K562 (cell line): ENCODE results near the gene GGCT. TPM values are rescaled to one million over a fixed set of nuclear protein-coding genes. Genes with fewer than 3 reads are reported as not detected.

ENCODE experiments used
- ATAC-seq: fragments of 200-7000 bp; cut with Tn5 transposase; 3 replicates; pipeline ENCODE4 v1.9.1; 2020; ENCODE audit warnings: moderate library complexity
- BruUV-seq: library from RNA; stranded (reverse); fragments of 400-500 nt; replicated peaks from 2 replicates; lab custom pipeline; 2021; lab: Mats Ljungman, UMichigan
- CTCF ChIA-PET: fragments of 300-600 bp; formaldehyde crosslinking; extraction: SDS; loops from one replicate; lab custom pipeline; 2021; ENCODE audit warnings: low intra/inter-chr PET ratio; lab: Yijun Ruan, JAX
- POLR2A ChIA-PET: fragments of 300-600, 350-650 bp; sonication (Branson Sonifier 250); formaldehyde crosslinking; extraction: SDS; loops from one replicate; lab custom pipeline; 2021; ENCODE audit warnings: antibody characterized with exemption, inconsistent platforms; lab: Yijun Ruan, JAX
- DNase-seq, 4 experiments: peaks; one replicate each; pipeline versions ENCODE4 v3.0.0 to v3.0.0-alpha.2; 2011 to 2018; ENCODE audit warnings: low spot score in 3 of 4, mixed read lengths in 3 of 4; ENCODE audit errors: extremely low read depth in 1 of 4
- FAIRE-seq: peaks from 2 replicates; lab custom pipeline; 2011; peaks lifted over from hg19 to GRCh38; lab: Jason Lieb, UNC
- H2AFZ ChIP-seq: 2 replicates; pipeline ENCODE4 v1.6.0; 2011; ENCODE audit warnings: low read depth, low read length, control low read depth, inconsistent platforms
- H3K27ac ChIP-seq: fragments of 200-600 bp; 3 replicates; pipeline ENCODE4 v1.8.0; 2011; ENCODE audit warnings: low read depth, mild to moderate bottlenecking, control low read depth, inconsistent platforms, low read length, moderate library complexity, mixed read lengths; ENCODE audit errors: extremely low read depth
- H3K27me3 ChIP-seq, 2 experiments: fragments of 300-600 bp in 1 of 2; 2 replicates in 1 of 2; 3 replicates in 1 of 2; pipeline versions ENCODE4 v1.6.0 to v1.8.0; 2011; ENCODE audit warnings: inconsistent platforms in 2 of 2, low read length in 2 of 2, mild to moderate bottlenecking in 1 of 2, mixed read lengths in 1 of 2, moderate library complexity in 1 of 2; ENCODE audit not compliant: control insufficient read depth in 2 of 2, insufficient read depth in 2 of 2
- H3K36me3 ChIP-seq: fragments of 300-600 bp; 3 replicates; pipeline ENCODE4 v1.8.0; 2011; ENCODE audit warnings: mild to moderate bottlenecking, low read length, inconsistent platforms; ENCODE audit not compliant: control insufficient read depth, insufficient read depth
- H3K4me1 ChIP-seq, 2 experiments: fragments of 200-600 bp in 1 of 2; replicated peaks in 1 of 2; 2 replicates in 1 of 2; 3 replicates in 1 of 2; pipeline versions ENCODE4 v1.5.1 to v1.8.0; 2011; ENCODE audit warnings: inconsistent platforms in 2 of 2, low read length in 2 of 2, mild to moderate bottlenecking in 1 of 2, mixed read lengths in 1 of 2, moderate library complexity in 1 of 2; ENCODE audit not compliant: control insufficient read depth in 2 of 2, insufficient read depth in 2 of 2
- H3K4me2 ChIP-seq: 2 replicates; pipeline ENCODE4 v1.6.1; 2011; ENCODE audit warnings: low read length, control low read depth, inconsistent platforms, mixed read lengths; ENCODE audit not compliant: insufficient read depth
- H3K4me3 ChIP-seq: fragments of 200-600 bp; sonication (generic), shearing (Covaris generic); 2 replicates; pipeline ENCODE4 v1.5.1; 2016; ENCODE audit warnings: control low read depth, inconsistent platforms
- H3K79me2 ChIP-seq: fragments of 200-600 bp; 3 replicates; pipeline ENCODE4 v1.8.0; 2011; ENCODE audit warnings: low read length, inconsistent platforms; ENCODE audit not compliant: control insufficient read depth, insufficient read depth
- H3K9ac ChIP-seq, 2 experiments: 2 replicates each; pipeline versions ENCODE4 v1.6.0 to v1.6.1; 2011; ENCODE audit warnings: low read depth in 2 of 2, low read length in 2 of 2, control low read depth in 1 of 2, inconsistent platforms in 1 of 2, mild to moderate bottlenecking in 1 of 2, mixed read lengths in 1 of 2; ENCODE audit not compliant: insufficient read depth in 1 of 2
- H3K9me1 ChIP-seq: one replicate; pipeline ENCODE4 v1.6.0; 2011; ENCODE audit warnings: inconsistent platforms, mild to moderate bottlenecking, low read length, moderate library complexity; ENCODE audit not compliant: control insufficient read depth, insufficient read depth
- H3K9me3 ChIP-seq: replicated peaks from 2 replicates; pipeline ENCODE4 v1.5.1; 2011; ENCODE audit warnings: low read depth, low read length, inconsistent platforms; ENCODE audit not compliant: control insufficient read depth, insufficient read depth
- H4K20me1 ChIP-seq: replicated peaks from 2 replicates; pipeline ENCODE4 v1.6.1; 2011; ENCODE audit warnings: low read length, inconsistent platforms, mixed read lengths; ENCODE audit not compliant: control insufficient read depth, insufficient read depth
- FOXP1 ChIP-seq: sonication (generic); formaldehyde crosslinking; IDR thresholded peaks from 2 replicates; pipeline ENCODE4 v1.8.0; 2022; ENCODE audit warnings: mild to moderate bottlenecking, missing genetic modification reagents
- HDAC1 ChIP-seq, 2 experiments: fragments of 450-650 bp; IDR thresholded peaks; 2 replicates each; pipeline ENCODE4 v1.6.1; 2016 to 2017; ENCODE audit warnings: inconsistent platforms in 1 of 2, mild to moderate bottlenecking in 1 of 2, moderate library complexity in 1 of 2
- ZNF407 ChIP-seq: fragments of 450-650 bp; IDR thresholded peaks from 2 replicates; pipeline ENCODE4 v1.6.1; 2016; ENCODE audit warnings: low read depth
- WGBS: fragments of 100-300 bp; shearing (Covaris generic); methylation state at CpG from one replicate; pipeline ENCODE4 v1.1.6; 2016; ENCODE audit warnings: low coverage, mixed read lengths; ENCODE audit not compliant: insufficient coverage; ENCODE audit errors: missing lambda C conversion rate; 5-methylcytosine and 5-hydroxymethylcytosine counted together
- in situ Hi-C: fragments of 300-500 bp; cut with MboI; formaldehyde crosslinking; loops from 4 replicates; pipeline ENCODE4 v1.15.0; 2018; ENCODE audit warnings: inconsistent platforms, mixed read lengths
- intact Hi-C: fragments of 100-400 bp; cut with micrococcal nuclease; formaldehyde crosslinking; loops from 2 replicates; pipeline ENCODE4 v1.14.2; 2022
- polyA plus RNA-seq, 8 experiments: library from polyadenylated mRNA; depleted of rRNA in 4 of 8; stranded (reverse) in 5 of 8; unstranded in 3 of 8; fragments of >200 nt; fragmentation: Nextera tagmentation in 2 of 8; fragmentation: Illumina TruSeq in 1 of 8; extraction: Ambion mirVana in 2 of 8; extraction: Trizol in 1 of 8; gene quantifications; 2 replicates each; pipeline versions ENCODE4 v1.2.1 to v1.2.3, GENCODE V29; 2011 to 2014; ENCODE audit warnings: inconsistent platforms in 1 of 8, missing spikeins in 1 of 8
- total RNA-seq, 7 experiments: library from RNA; depleted of rRNA in 6 of 7; stranded (reverse); fragments of >200 nt in 6 of 7; fragmentation: Illumina TruSeq in 2 of 7; extraction: Trizol in 2 of 7; gene quantifications; 2 replicates each; pipeline versions ENCODE4 v1.2.1 to v1.2.3, GENCODE V29; 2011 to 2021; ENCODE audit warnings: low replicate concordance in 1 of 7

GGCT gene
- total and polyA plus RNA-seq, 9 of the 15 experiments (the other 6 are each of a cell fraction or from before 2014, with no cell fraction given) = 79.0 to 349 (median 136) TPM

DNA sequence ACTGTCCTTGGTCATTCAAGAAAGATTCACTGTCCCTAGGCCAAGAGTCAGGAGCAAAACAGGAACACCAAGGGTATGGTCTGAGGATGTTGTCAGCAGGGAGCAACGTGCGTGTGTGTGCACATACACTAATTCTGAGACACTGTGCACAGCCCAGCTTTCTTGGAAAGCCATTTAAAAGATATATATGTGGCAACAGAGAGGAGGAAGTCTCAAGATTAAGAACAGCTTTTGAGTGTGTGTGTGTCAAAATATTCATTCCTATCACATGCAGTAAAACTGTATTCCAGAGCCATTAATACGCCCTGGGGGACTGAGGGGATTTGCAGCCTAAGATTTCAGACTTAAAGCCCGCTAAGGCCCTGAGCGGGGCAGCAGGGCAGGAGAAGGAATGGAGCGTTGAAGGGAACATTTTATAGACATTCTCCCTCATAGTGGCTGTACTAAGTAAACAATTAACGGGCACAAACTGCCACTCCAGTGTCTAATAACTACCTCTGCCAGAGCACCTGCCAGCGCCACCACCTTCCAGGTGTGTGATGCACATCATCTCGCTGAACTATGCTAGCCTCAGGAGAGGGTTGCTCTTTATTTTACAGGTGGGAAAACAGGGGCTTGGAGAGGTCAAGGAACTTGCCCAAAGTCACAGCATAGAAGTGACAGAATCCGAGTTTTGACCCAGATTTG lies 28.0 kb downstream of the GGCT start:
- DNase-seq = no peak
- Histone ChIP-seq H2AFZ (no peak overlapping the region), H3K9me1 (peaks cover 3% of the 10 kb centered on the region), H3K79me2 (peaks cover 5% of the 10 kb centered on the region; the same call in 1 of the 3 replicates), H3K4me1 (peaks cover 16 to 24% of the 10 kb centered on the region in 2 experiments), H3K4me3 (no peak overlapping the region), H3K4me2 (no peak overlapping the region), H3K9me3 (no peaks in the 10 kb centered on the region), H4K20me1 (no peaks in the 10 kb centered on the region), H3K27me3 (no peaks in the 10 kb centered on the region), H3K27ac (no peak overlapping the region), H3K9ac (no peak overlapping the region), H3K36me3 (no peaks in the 10 kb centered on the region)
- intact Hi-C loops = no loop called here
- WGBS = 77% methylated on average over 10 of the region's 10 CpGs
- BruUV-seq = no TSS peak
- FAIRE-seq = no peak
- in situ Hi-C loops = no loop called here
- ATAC-seq = no peak
- TF ChIP-seq HDAC1 (IDR thresholded peaks at IDR 0.05) = no peak
- TF ChIP-seq ZNF407 = no peak
- 0 out of 2 replicates have a peak, but pooled peaks have one; percentile 27 for TF ChIP-seq FOXP1 (CRISPR knock-in tag)
- ChIA-PET POLR2A (no interaction called here), CTCF (no interaction called here)
